Neural progenitor cell (in vitro differentiated cells): Measurements from ENCODE around the gene ETV1. TPM values are rescaled to one million over a fixed set of nuclear protein-coding genes. Genes with fewer than 3 reads are reported as not detected.

ENCODE experiments used
- DNase-seq: peaks from one replicate; pipeline ENCODE4 v3.0.0-alpha.2; 2016; ENCODE audit warnings: low spot score
- H2AFZ ChIP-seq: fragments of 200-600 bp; sonication (generic); replicated peaks from 2 replicates; pipeline ENCODE4 v1.6.1; 2016; ENCODE audit warnings: antibody characterized with exemption
- H3F3A ChIP-seq: fragments of 200-600 bp; sonication (generic); 2 replicates; pipeline ENCODE4 v1.6.1; 2016; ENCODE audit warnings: antibody characterized with exemption, low read depth
- H3K27ac ChIP-seq: fragments of 200-600 bp; sonication (generic); 2 replicates; pipeline ENCODE4 v1.5.1; 2016; ENCODE audit warnings: mild to moderate bottlenecking
- H3K27me3 ChIP-seq: fragments of 200-600 bp; sonication (generic); 2 replicates; pipeline ENCODE4 v1.6.1; 2016; ENCODE audit warnings: mild to moderate bottlenecking, moderate library complexity
- H3K36me3 ChIP-seq: fragments of 200-600 bp; sonication (generic); 2 replicates; pipeline ENCODE4 v1.5.1; 2016
- H3K4me1 ChIP-seq: fragments of 200-600 bp; sonication (generic); 2 replicates; pipeline ENCODE4 v1.6.1; 2016; ENCODE audit warnings: mixed run types
- H3K4me2 ChIP-seq: fragments of 200-600 bp; sonication (generic); 2 replicates; pipeline ENCODE4 v1.6.1; 2016
- H3K4me3 ChIP-seq: fragments of 200-600 bp; sonication (generic); 2 replicates; pipeline ENCODE4 v1.5.1; 2016
- H3K79me2 ChIP-seq: fragments of 200-600 bp; sonication (generic); 2 replicates; pipeline ENCODE4 v1.6.1; 2016; ENCODE audit warnings: low read depth
- H3K9ac ChIP-seq: fragments of 200-600 bp; sonication (generic); 2 replicates; pipeline ENCODE4 v1.6.1; 2016
- H3K9me3 ChIP-seq: fragments of 200-600 bp; sonication (generic); 2 replicates; pipeline ENCODE4 v1.5.1; 2016; ENCODE audit warnings: low read depth
- H4K20me1 ChIP-seq: fragments of 200-600 bp; sonication (generic); 2 replicates; pipeline ENCODE4 v1.6.1; 2016; ENCODE audit warnings: low read depth
- H3K27ac Mint-ChIP-seq: 3 replicates; pipeline ENCODE4 v1.8.0; 2021; ENCODE audit warnings: mixed read lengths
- H3K27me3 Mint-ChIP-seq: 2 replicates; pipeline ENCODE4 v1.8.0; 2022; ENCODE audit warnings: low read depth, mild to moderate bottlenecking, inconsistent platforms, moderate library complexity, mixed read lengths; ENCODE audit not compliant: insufficient read depth
- H3K36me3 Mint-ChIP-seq: 3 replicates; pipeline ENCODE4 v1.8.0; 2021; ENCODE audit warnings: mixed read lengths
- H3K4me1 Mint-ChIP-seq: 3 replicates; pipeline ENCODE4 v1.8.0; 2021; ENCODE audit warnings: mixed read lengths
- H3K4me3 Mint-ChIP-seq: 3 replicates; pipeline ENCODE4 v1.8.0; 2021; ENCODE audit warnings: mild to moderate bottlenecking, moderate library complexity, mixed read lengths
- H3K9me3 Mint-ChIP-seq: 3 replicates; pipeline ENCODE4 v1.8.0; 2020; ENCODE audit warnings: mixed read lengths
- EZH2 ChIP-seq: fragments of 200-600 bp; sonication (generic); IDR thresholded peaks from 2 replicates; pipeline ENCODE4 v1.6.1; 2017; ENCODE audit warnings: antibody characterized with exemption, mild to moderate bottlenecking, moderate library complexity
- EZH2phosphoT487 ChIP-seq: fragments of 200-600 bp; sonication (generic); IDR thresholded peaks from 2 replicates; pipeline ENCODE4 v1.6.1; 2017; ENCODE audit warnings: antibody characterized with exemption
- total RNA-seq: library from RNA; depleted of rRNA; stranded (reverse); fragments of >200 nt; gene quantifications from 2 replicates; pipeline ENCODE4 v1.2.3, GENCODE V29; 2015; ENCODE audit warnings: low replicate concordance
- TF ChIP-seq, protein P1 (sequence below): fragments of 200-600 bp; sonication (generic); IDR thresholded peaks from 2 replicates; pipeline ENCODE4 v1.5.1; 2017; ENCODE audit warnings: antibody characterized with exemption, mild to moderate bottlenecking

ETV1 gene
- total RNA-seq, 1 donor from 2014 or later, result 36.8 TPM

DNA sequence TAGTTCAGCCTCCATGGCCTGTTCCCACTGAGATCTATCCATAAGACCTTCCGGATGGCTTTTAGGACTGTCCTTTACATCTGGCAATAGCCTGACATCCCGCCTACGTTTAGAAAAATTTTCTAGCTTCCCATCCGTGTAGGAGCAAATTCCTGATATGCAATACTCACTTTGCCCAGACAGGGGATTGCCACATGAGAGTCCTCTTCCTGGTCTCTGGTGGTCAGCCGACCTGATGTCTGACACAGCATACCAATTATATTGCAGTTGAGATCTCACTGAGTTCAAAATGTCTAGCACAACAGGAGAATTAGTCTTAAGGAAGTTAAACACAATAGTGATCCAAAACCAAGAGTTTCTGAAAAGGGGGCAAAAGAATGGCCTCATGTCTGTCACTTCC, 9.4 kb upstream of the ETV1 start:
- Mint-ChIP-seq H3K36me3 (no peaks in the 10 kb centered on the region), H3K27ac (no peak overlapping the region), H3K4me3 (no peak overlapping the region), H3K27me3 (no peaks in the 10 kb centered on the region), H3K4me1 (peaks cover 11% of the 10 kb centered on the region), H3K9me3 (peaks cover 9% of the 10 kb centered on the region)
- H4K20me1 ChIP-seq, result no peaks in the 10 kb centered on the region
- H3K9ac ChIP-seq, result no peak overlapping the region
- no peak for DNase-seq
- H3K4me2 ChIP-seq, result no peak overlapping the region
- H3K4me1 ChIP-seq, result no peaks in the 10 kb centered on the region
- no peak overlapping the region for H3K27ac ChIP-seq
- H3K36me3 ChIP-seq, result no peaks in the 10 kb centered on the region
- H3K9me3 ChIP-seq, result no peaks in the 10 kb centered on the region
- H3K4me3 ChIP-seq, result no peak overlapping the region
- H3K79me2 ChIP-seq, result no peaks in the 10 kb centered on the region
- no peaks in the 10 kb centered on the region for H3K27me3 ChIP-seq
- TF ChIP-seq EZH2phosphoT487 (no peak), EZH2 (no peak)
- TF ChIP-seq, protein P1, sequence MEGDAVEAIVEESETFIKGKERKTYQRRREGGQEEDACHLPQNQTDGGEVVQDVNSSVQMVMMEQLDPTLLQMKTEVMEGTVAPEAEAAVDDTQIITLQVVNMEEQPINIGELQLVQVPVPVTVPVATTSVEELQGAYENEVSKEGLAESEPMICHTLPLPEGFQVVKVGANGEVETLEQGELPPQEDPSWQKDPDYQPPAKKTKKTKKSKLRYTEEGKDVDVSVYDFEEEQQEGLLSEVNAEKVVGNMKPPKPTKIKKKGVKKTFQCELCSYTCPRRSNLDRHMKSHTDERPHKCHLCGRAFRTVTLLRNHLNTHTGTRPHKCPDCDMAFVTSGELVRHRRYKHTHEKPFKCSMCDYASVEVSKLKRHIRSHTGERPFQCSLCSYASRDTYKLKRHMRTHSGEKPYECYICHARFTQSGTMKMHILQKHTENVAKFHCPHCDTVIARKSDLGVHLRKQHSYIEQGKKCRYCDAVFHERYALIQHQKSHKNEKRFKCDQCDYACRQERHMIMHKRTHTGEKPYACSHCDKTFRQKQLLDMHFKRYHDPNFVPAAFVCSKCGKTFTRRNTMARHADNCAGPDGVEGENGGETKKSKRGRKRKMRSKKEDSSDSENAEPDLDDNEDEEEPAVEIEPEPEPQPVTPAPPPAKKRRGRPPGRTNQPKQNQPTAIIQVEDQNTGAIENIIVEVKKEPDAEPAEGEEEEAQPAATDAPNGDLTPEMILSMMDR, result no peak
- no peaks in the 10 kb centered on the region for H3F3A ChIP-seq
- no peak overlapping the region for H2AFZ ChIP-seq

DNA sequence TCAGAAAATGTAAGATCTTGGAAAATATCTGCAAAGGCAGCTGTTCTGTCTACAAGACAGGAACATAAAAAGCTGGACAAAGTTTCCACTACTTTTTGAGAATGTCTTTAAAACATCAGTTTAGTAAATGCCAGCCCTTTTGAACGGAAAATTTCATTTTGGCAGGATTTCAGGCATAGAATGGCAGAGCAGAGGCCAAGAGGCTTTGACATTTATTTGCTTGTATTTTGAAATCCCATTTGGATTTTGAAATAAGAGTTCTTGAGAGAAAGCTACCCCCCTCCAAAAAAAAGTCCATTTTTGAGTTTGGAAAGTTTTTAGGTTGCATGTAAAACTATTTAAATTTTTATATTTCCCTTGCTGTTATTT, 3.1 kb upstream of the ETV1 start:
- Histone ChIP-seq H3K4me2 (peak overlapping the region; percentile 61), H3K4me1 (peaks cover 16% of the 10 kb centered on the region), H3K4me3 (no peak overlapping the region), H3K36me3 (no peaks in the 10 kb centered on the region), H3F3A (peaks cover 36% of the 10 kb centered on the region), H2AFZ (peak overlapping the region; percentile 70), H3K27me3 (no peaks in the 10 kb centered on the region), H3K9ac (no peak overlapping the region), H4K20me1 (no peaks in the 10 kb centered on the region), H3K27ac (peak overlapping the region; percentile 87), H3K79me2 (peaks cover 8% of the 10 kb centered on the region), H3K9me3 (no peaks in the 10 kb centered on the region)
- TF ChIP-seq, protein P1, result no peak
- TF ChIP-seq EZH2 (no peak), EZH2phosphoT487 (no peak)
- no peak overlapping the region for H3K27ac Mint-ChIP-seq
- H3K4me1 Mint-ChIP-seq, result peaks cover 4% of the 10 kb centered on the region
- no peak overlapping the region for H3K4me3 Mint-ChIP-seq
- DNase-seq, result no peak
- no peaks in the 10 kb centered on the region for H3K36me3 Mint-ChIP-seq
- no peaks in the 10 kb centered on the region for H3K27me3 Mint-ChIP-seq
- peaks cover 5% of the 10 kb centered on the region for H3K9me3 Mint-ChIP-seq

DNA sequence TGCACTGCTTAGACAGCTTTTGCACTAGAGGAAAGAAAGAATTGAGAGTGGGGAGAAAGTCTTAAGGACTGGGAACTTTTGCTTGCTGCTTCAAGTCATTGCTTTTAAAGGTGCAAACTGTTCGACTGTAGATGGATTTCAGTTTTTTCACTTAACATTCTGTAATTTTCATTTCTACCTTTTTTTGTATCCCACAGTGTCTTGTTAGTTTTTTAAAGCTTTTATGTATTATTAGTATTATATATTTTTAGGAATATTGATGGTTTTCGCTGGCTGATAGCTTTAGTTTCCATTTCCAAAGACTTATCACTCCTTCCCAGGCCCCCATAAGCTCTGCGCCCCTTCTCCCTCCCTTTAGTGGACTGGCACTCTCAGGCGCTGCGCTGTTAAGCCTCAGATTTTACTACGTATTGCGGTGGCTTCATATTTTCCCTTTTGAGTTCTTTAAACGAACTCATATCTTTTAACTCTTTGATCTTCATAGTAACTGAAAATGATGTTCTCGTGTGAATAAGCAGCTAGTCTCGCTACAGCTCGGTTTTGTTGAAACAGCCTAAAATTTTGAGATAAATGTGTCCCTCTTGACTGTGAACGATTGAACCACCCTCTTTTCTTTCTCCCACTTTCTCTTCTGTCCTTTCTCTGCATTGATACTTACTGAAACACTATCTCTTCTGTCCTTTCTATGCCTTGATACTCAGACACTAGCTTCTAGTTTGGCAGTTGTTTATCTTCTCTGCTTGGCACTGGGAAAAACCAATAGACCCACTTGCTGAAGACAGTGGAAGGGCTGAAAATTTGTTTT, 2.5 kb upstream of the ETV1 start:
- peaks cover 5% of the 10 kb centered on the region for H3K9me3 Mint-ChIP-seq
- peaks cover 14% of the 10 kb centered on the region for H3K79me2 ChIP-seq
- peak overlapping the region; percentile 70 for H2AFZ ChIP-seq
- H3F3A ChIP-seq, result peaks cover 36% of the 10 kb centered on the region
- H3K4me1 Mint-ChIP-seq, result peaks cover 4% of the 10 kb centered on the region
- no peaks in the 10 kb centered on the region for H3K27me3 Mint-ChIP-seq
- no peaks in the 10 kb centered on the region for H3K36me3 ChIP-seq
- DNase-seq, result peak; percentile 16
- no peaks in the 10 kb centered on the region for H3K36me3 Mint-ChIP-seq
- H4K20me1 ChIP-seq, result no peaks in the 10 kb centered on the region
- H3K9ac ChIP-seq, result no peak overlapping the region
- peaks cover 22% of the 10 kb centered on the region for H3K4me1 ChIP-seq
- no peaks in the 10 kb centered on the region for H3K27me3 ChIP-seq
- peak overlapping the region; percentile 61 for H3K4me2 ChIP-seq
- H3K4me3 ChIP-seq, result peak overlapping the region; percentile 18
- H3K9me3 ChIP-seq, result no peaks in the 10 kb centered on the region
- no peak overlapping the region for H3K27ac Mint-ChIP-seq
- no peak overlapping the region for H3K4me3 Mint-ChIP-seq
- no peak for TF ChIP-seq EZH2
- no peak for TF ChIP-seq EZH2phosphoT487
- TF ChIP-seq, protein P1, result no peak
- H3K27ac ChIP-seq, result peak overlapping the region; percentile 87
